IPS-NIHi7 (cell line): ENCODE data around the gene UNKL.

ENCODE experiments used
- DNase-seq: peaks from one replicate; pipeline ENCODE4 v3.0.0; 2012; ENCODE audit warnings: mixed read lengths; ENCODE audit errors: extremely low spot score

The UNKL gene

GRCh38 chr16:1351582-1352362, 62.7 kb downstream of the UNKL start, which contains the start of the genes GNPTG and TSR3:
TSS of gene GNPTG (plus strand) at chr16:1351931. CDS start at chr16:1351966, 35 bp downstream.
TSS of gene TSR3 (minus strand) at chr16:1351878. CDS start at chr16:1351804, 74 bp downstream.
- peak; percentile 90 for DNase-seq

- no peak for DNase-seq
Measured at GRCh38 chr16:1351215-1351581, 63.3 kb downstream of the UNKL start.

GRCh38 chr16:1350691-1351090, 63.8 kb downstream of the UNKL start:
- no peak for DNase-seq

- DNase-seq, result no peak
Measured at GRCh38 chr16:1349951-1350350, 64.6 kb downstream of the UNKL start.

- DNase-seq, result no peak
Measured at GRCh38 chr16:1349351-1349750, 65.2 kb downstream of the UNKL start.

- no peak for DNase-seq
Measured at GRCh38 chr16:1348926-1349325, 65.6 kb downstream of the UNKL start.

GRCh38 chr16:1348441-1348840, 66.1 kb downstream of the UNKL start:
- no peak for DNase-seq

- DNase-seq, result no peak
Measured at GRCh38 chr16:1347962-1348361, 66.5 kb downstream of the UNKL start.

- DNase-seq, result no peak
Measured at GRCh38 chr16:1347286-1347855, 67.1 kb downstream of the UNKL start.

- no peak for DNase-seq
Measured at GRCh38 chr16:1346422-1347285, 67.8 kb downstream of the UNKL start.

- DNase-seq, result no peak
Measured at GRCh38 chr16:1345651-1346421, 68.7 kb downstream of the UNKL start.

GRCh38 chr16:1345087-1345486, 69.4 kb downstream of the UNKL start:
- no peak for DNase-seq

GRCh38 chr16:1344499-1344898, 70.0 kb downstream of the UNKL start:
- DNase-seq, result no peak

GRCh38 chr16:1343428-1344242, 70.9 kb downstream of the UNKL start:
- DNase-seq, result no peak

- peak; percentile 100 for DNase-seq
Measured at GRCh38 chr16:1342526-1343427, 71.7 kb downstream of the UNKL start.

- no peak for DNase-seq
Measured at GRCh38 chr16:1341495-1342420, 72.7 kb downstream of the UNKL start.

- DNase-seq, result no peak
Measured at GRCh38 chr16:1340730-1341494, 73.6 kb downstream of the UNKL start.
